ENCODE measurements around the gene CASP8AP2.
"Not testable (repeated sequence)": the region's sequence is repeated elsewhere in the genome, so short reads cannot be mapped to it uniquely, and the experiment has no call there.

The CASP8AP2 gene

GRCh38 chr6:89887452-89888137, 57.9 kb downstream of the CASP8AP2 start:
- H3K36me3 ChIP-seq = no peaks in the 10 kb centered on the region
- TF ChIP-seq CTCF (IDR thresholded peaks at IDR 0.05; ENCODE audit: low read depth, low read length) = no peak
- no peaks in the 10 kb centered on the region for H3K27me3 ChIP-seq (ENCODE audit: insufficient read depth, low read depth, severe bottlenecking)

GRCh38 chr6:89888138-89888514, 58.4 kb downstream of the CASP8AP2 start:
- TF ChIP-seq CTCF (IDR thresholded peaks at IDR 0.05; ENCODE audit: low read depth, low read length) = no peak
- no peak for DNase-seq
- no peak overlapping the region for H3K27ac ChIP-seq
- no peaks in the 10 kb centered on the region for H3K36me3 ChIP-seq
- no peaks in the 10 kb centered on the region for H3K27me3 ChIP-seq (ENCODE audit: insufficient read depth, low read depth, severe bottlenecking)
- no peak overlapping the region for H3K4me3 ChIP-seq (ENCODE audit: low read depth, low read length)
- no peaks in the 10 kb centered on the region for H3K9me3 ChIP-seq (ENCODE audit: severe bottlenecking)

More at GRCh38 chr6:89887452-89888137, 57.9 kb downstream of the CASP8AP2 start:
- DNase-seq = no peak
- Histone ChIP-seq H3K27ac (no peak overlapping the region), H3K9me3 (ENCODE audit: severe bottlenecking) (no peaks in the 10 kb centered on the region), H3K4me3 (ENCODE audit: low read depth, low read length) (no peak overlapping the region)

- Histone ChIP-seq H3K9me3 (ENCODE audit: severe bottlenecking) (no peaks in the 10 kb centered on the region), H3K36me3 (no peaks in the 10 kb centered on the region), H3K27me3 (ENCODE audit: insufficient read depth, low read depth, severe bottlenecking) (no peaks in the 10 kb centered on the region), H3K27ac (no peak overlapping the region), H3K4me3 (ENCODE audit: low read depth, low read length) (no peak overlapping the region)
- no peak for DNase-seq
- TF ChIP-seq CTCF (IDR thresholded peaks at IDR 0.05; ENCODE audit: low read depth, low read length) = no peak
Measured at GRCh38 chr6:89888871-89889270, 59.2 kb downstream of the CASP8AP2 start.

- H3K36me3 ChIP-seq; H3K27me3 ChIP-seq (ENCODE audit: insufficient read depth, low read depth, severe bottlenecking); H3K9me3 ChIP-seq (ENCODE audit: severe bottlenecking): not testable (repeated sequence)
- Histone ChIP-seq H3K27ac (peak overlapping the region; percentile 33; the same call in 1 of the 2 replicates), H3K4me3 (ENCODE audit: low read depth, low read length) (peak overlapping the region; percentile 27)
- peak; percentile 38 for DNase-seq
Measured at GRCh38 chr6:89890845-89891528, 61.3 kb downstream of the CASP8AP2 start.

GRCh38 chr6:89892577-89892976, 62.9 kb downstream of the CASP8AP2 start:
- not testable (repeated sequence) for H3K27me3 ChIP-seq (ENCODE audit: insufficient read depth, low read depth, severe bottlenecking); DNase-seq; H3K36me3 ChIP-seq; H3K9me3 ChIP-seq (ENCODE audit: severe bottlenecking); H3K27ac ChIP-seq; H3K4me3 ChIP-seq (ENCODE audit: low read depth, low read length)

GRCh38 chr6:89894169-89894568, 64.5 kb downstream of the CASP8AP2 start, which contains the start of gene GJA10:
GJA10 (plus strand) TSS chr6:89894469; CDS start chr6:89894469, 0 bp downstream.
- H3K27me3 ChIP-seq (ENCODE audit: insufficient read depth, low read depth, severe bottlenecking) = no peaks in the 10 kb centered on the region
- no peak for TF ChIP-seq CTCF (IDR thresholded peaks at IDR 0.05; ENCODE audit: low read depth, low read length)
- H3K27ac ChIP-seq = no peak within 1 kb of the TSS
- no peak for DNase-seq
- H3K9me3 ChIP-seq (ENCODE audit: severe bottlenecking) = no peaks in the 10 kb centered on the region
- no peaks in the 10 kb centered on the region for H3K36me3 ChIP-seq
- no peak within 1 kb of the TSS for H3K4me3 ChIP-seq (ENCODE audit: low read depth, low read length)

Measured in WERI-Rb-1 (cell line).